Smooth muscle cell (in vitro differentiated cells): ENCODE measurements around the gene EVA1C. TPM values are rescaled to one million over a fixed set of nuclear protein-coding genes. Genes with fewer than 3 reads are reported as not detected.
"Not testable (repeated sequence)": the region's sequence is repeated elsewhere in the genome, so short reads cannot be mapped to it uniquely, and the experiment has no call there.

Experiments
- DNase-seq: peaks from one replicate; lab custom pipeline; 2025; ENCODE audit not compliant: unreplicated experiment; lab: John Stamatoyannopoulos, UW
- H2AFZ ChIP-seq: fragments of 200-600 bp; sonication (generic); 2 replicates; pipeline ENCODE4 v1.6.0; 2016; ENCODE audit warnings: antibody characterized with exemption, low read depth, mild to moderate bottlenecking
- H3F3A ChIP-seq: fragments of 200-600 bp; sonication (generic); 2 replicates; pipeline ENCODE4 v1.6.0; 2017; ENCODE audit warnings: antibody characterized with exemption, low read depth
- H3K27ac ChIP-seq: fragments of 200-600 bp; sonication (generic); 2 replicates; pipeline ENCODE4 v1.5.1; 2016; ENCODE audit warnings: low read depth, mild to moderate bottlenecking
- H3K27me3 ChIP-seq: fragments of 200-600 bp; sonication (generic); 2 replicates; pipeline ENCODE4 v1.6.1; 2016; ENCODE audit warnings: low read depth, mild to moderate bottlenecking
- H3K36me3 ChIP-seq: fragments of 200-600 bp; sonication (generic); 2 replicates; pipeline ENCODE4 v1.5.1; 2016; ENCODE audit warnings: low read depth
- H3K4me1 ChIP-seq: fragments of 200-600 bp; sonication (generic); 2 replicates; pipeline ENCODE4 v1.5.1; 2016; ENCODE audit warnings: low read depth
- H3K4me2 ChIP-seq: fragments of 200-600 bp; sonication (generic); 2 replicates; pipeline ENCODE4 v1.6.0; 2016; ENCODE audit warnings: mild to moderate bottlenecking
- H3K4me3 ChIP-seq: fragments of 200-600 bp; sonication (generic); 2 replicates; pipeline ENCODE4 v1.5.1; 2016; ENCODE audit warnings: mild to moderate bottlenecking
- H3K79me2 ChIP-seq: fragments of 200-600 bp; sonication (generic); 2 replicates; pipeline ENCODE4 v1.6.0; 2016; ENCODE audit warnings: low read depth, mild to moderate bottlenecking
- H3K9ac ChIP-seq: fragments of 200-600 bp; sonication (generic); 2 replicates; pipeline ENCODE4 v1.6.0; 2016; ENCODE audit warnings: low read depth
- H3K9me3 ChIP-seq: fragments of 200-600 bp; sonication (generic); replicated peaks from 2 replicates; pipeline ENCODE4 v1.5.1; 2016; ENCODE audit warnings: low read depth
- H4K20me1 ChIP-seq: fragments of 200-600 bp; sonication (generic); 2 replicates; pipeline ENCODE4 v1.6.0; 2016; ENCODE audit warnings: low read depth
- WGBS: methylation state at CpG from one replicate; pipeline ENCODE4 v1.1.7; 2016; ENCODE audit warnings: low lambda C conversion rate; 5-methylcytosine and 5-hydroxymethylcytosine counted together
- polyA plus RNA-seq: library from polyadenylated mRNA; unstranded; fragments of >200 nt; fragmentation: Nextera tagmentation; extraction: Ambion mirVana; gene quantifications from 2 replicates; pipeline ENCODE4 v1.2.1, GENCODE V29; 2016
- total RNA-seq: library from RNA; depleted of rRNA; stranded (reverse); fragments of >200 nt; gene quantifications from 2 replicates; pipeline ENCODE4 v1.2.3, GENCODE V29; 2014
- TF ChIP-seq, protein P1 (sequence below): fragments of 200-600 bp; sonication (generic); IDR thresholded peaks from 2 replicates; pipeline ENCODE4 v1.5.1; 2017; ENCODE audit warnings: borderline replicate concordance, mild to moderate bottlenecking, antibody characterized with exemption; ENCODE audit not compliant: insufficient read depth, poor library complexity, severe bottlenecking

EVA1C gene
- total and polyA plus RNA-seq, 2 experiments from 2014 or later: 1.9 to 3.7 TPM

DNA sequence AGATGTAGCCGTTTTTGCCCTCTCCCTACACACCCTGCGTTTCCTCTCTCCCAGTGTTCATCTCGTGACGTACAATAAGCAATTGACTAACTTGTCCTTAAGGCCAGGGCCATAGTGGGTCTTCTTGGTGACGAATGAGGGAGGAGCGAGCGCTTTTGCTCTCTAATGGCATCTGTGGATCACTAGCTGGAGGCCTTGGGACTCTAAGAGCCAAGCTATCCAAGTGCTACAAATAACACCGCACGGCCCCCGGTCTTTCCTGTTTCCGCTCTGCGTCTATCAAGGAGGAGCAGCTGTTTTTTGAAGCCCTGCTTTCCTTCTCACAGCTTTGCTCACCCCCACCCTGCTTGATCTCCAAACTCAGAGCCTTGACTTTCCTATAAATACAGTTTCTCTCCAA is 25.2 kb downstream of the EVA1C start:
- WGBS: 89% methylated on average over 12 of the region's 12 CpGs
- TF ChIP-seq, protein P1, sequence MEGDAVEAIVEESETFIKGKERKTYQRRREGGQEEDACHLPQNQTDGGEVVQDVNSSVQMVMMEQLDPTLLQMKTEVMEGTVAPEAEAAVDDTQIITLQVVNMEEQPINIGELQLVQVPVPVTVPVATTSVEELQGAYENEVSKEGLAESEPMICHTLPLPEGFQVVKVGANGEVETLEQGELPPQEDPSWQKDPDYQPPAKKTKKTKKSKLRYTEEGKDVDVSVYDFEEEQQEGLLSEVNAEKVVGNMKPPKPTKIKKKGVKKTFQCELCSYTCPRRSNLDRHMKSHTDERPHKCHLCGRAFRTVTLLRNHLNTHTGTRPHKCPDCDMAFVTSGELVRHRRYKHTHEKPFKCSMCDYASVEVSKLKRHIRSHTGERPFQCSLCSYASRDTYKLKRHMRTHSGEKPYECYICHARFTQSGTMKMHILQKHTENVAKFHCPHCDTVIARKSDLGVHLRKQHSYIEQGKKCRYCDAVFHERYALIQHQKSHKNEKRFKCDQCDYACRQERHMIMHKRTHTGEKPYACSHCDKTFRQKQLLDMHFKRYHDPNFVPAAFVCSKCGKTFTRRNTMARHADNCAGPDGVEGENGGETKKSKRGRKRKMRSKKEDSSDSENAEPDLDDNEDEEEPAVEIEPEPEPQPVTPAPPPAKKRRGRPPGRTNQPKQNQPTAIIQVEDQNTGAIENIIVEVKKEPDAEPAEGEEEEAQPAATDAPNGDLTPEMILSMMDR: no peak

DNA sequence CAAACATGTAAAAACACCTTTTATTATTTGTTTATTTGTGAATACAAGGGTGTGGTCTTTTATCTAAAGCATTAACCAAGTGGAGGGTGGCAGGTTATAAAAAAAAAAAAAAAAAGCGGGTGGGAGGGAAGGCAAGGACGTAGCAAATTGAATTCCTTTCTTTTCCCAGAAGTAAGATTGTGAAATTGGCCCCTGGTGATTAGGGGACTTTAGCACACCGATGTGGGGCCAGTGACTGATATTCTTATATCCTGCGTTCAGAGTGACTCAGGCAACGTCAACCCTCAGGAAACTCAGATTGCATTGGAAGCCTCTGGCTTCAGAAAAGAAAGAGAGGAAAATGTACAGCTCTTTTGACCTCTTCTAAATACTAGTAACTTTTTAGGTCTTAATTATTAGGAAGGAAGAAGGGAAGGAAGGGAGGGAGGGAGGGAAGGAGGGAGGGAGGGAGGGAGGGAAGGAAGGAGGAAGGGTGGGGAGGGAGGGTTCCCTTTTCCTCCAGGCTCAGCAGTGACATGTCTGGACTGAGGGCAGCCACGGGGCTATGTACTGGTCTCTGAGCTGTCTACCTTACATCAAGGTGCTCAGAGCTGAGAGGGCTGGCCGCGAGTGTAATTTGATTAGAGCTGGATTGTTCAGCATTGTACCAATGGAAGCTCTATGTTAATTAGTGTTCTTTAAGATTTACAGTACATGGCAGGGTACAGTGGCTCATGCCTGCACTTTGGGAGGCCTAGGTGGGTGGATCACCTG is 30.2 kb downstream of the EVA1C start:
- Histone ChIP-seq H3F3A (no peaks in the 10 kb centered on the region), H2AFZ (no peak overlapping the region), H3K4me1 (no peaks in the 10 kb centered on the region), H3K4me3 (no peak overlapping the region), H4K20me1 (no peaks in the 10 kb centered on the region), H3K27ac (no peak overlapping the region), H3K27me3 (no peaks in the 10 kb centered on the region), H3K36me3 (no peaks in the 10 kb centered on the region), H3K4me2 (no peak overlapping the region), H3K9me3 (no peaks in the 10 kb centered on the region), H3K9ac (no peak overlapping the region), H3K79me2 (no peaks in the 10 kb centered on the region)
- DNase-seq: no peak
- TF ChIP-seq, protein P1: no peak
- 63% methylated on average over 8 of the region's 8 CpGs for WGBS

More for the DNA sequence above, 25.2 kb downstream of the EVA1C start:
- Histone ChIP-seq H3K79me2 (no peaks in the 10 kb centered on the region), H3K9me3 (no peaks in the 10 kb centered on the region), H3K9ac (no peak overlapping the region), H4K20me1 (no peaks in the 10 kb centered on the region), H3K4me1 (no peaks in the 10 kb centered on the region), H3K27ac (no peak overlapping the region), H3F3A (no peaks in the 10 kb centered on the region), H3K36me3 (no peaks in the 10 kb centered on the region), H3K27me3 (no peaks in the 10 kb centered on the region), H3K4me2 (no peak overlapping the region), H2AFZ (no peak overlapping the region), H3K4me3 (no peak overlapping the region)
- no peak for DNase-seq

DNA sequence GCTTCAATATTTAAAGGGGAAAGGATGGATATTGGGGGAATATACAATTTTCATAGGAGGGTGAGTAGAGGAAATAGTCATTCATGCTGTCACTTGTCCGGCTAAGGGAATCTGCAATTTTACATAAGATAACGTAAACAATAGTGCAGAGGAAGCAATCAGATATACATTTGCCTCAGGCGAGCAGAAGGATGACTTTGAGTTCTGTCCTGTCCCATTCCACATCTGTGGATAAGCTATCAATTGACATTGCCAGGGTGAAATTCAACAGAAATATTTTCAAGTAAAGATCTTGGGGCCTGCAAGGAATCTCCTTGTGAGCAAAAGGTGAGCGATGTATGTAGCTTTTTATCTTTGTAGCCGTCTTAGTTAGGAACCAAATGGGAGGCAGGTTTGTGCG is 32.6 kb downstream of the EVA1C start:
- TF ChIP-seq, protein P1: no peak
- H2AFZ ChIP-seq: no peak overlapping the region
- H3F3A ChIP-seq: no peaks in the 10 kb centered on the region
- H3K9ac ChIP-seq: no peak overlapping the region
- H3K27ac ChIP-seq: no peak overlapping the region
- H4K20me1 ChIP-seq: no peaks in the 10 kb centered on the region
- no peaks in the 10 kb centered on the region for H3K36me3 ChIP-seq
- 87% methylated on average over 6 of the region's 6 CpGs for WGBS
- H3K27me3 ChIP-seq: no peaks in the 10 kb centered on the region
- H3K4me1 ChIP-seq: no peaks in the 10 kb centered on the region
- no peaks in the 10 kb centered on the region for H3K79me2 ChIP-seq
- H3K4me3 ChIP-seq: no peak overlapping the region
- DNase-seq: no peak
- H3K9me3 ChIP-seq: no peaks in the 10 kb centered on the region
- no peak overlapping the region for H3K4me2 ChIP-seq

DNA sequence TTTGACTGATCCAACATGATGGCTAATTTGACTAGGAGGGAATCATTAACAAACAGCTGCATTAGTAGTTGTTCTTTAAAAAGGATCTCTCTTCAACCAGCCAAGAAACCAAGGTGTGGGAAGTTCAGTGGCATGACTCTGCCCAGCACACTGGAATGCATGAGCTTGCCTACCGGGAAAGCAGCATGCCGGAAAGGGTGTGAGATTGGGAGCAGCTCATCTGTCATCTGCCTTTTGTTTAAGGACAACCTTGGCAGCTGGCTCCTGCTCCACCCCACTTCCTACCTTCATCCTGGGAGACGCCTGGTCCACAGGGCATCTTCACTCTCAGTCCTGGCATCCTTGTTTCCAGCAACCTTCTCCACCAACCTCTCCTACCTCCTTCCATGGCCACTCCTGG is 33.9 kb downstream of the EVA1C start:
- not testable (repeated sequence) for H3K79me2 ChIP-seq, H3K4me1 ChIP-seq, H2AFZ ChIP-seq, H3K9me3 ChIP-seq, H3K4me3 ChIP-seq, DNase-seq, H3K27ac ChIP-seq, H4K20me1 ChIP-seq, H3K9ac ChIP-seq, H3K27me3 ChIP-seq, H3K4me2 ChIP-seq, H3K36me3 ChIP-seq, H3F3A ChIP-seq
- WGBS: 85% methylated on average over 3 of the region's 3 CpGs
